Activated naive CD4-positive, alpha-beta T cell treated with anti-CD3 and anti-CD28 coated beads, Interleukin-2, amount 50 U/mL, for 16 hours (primary cell): ENCODE measurements around the gene HS3ST3A1.

Source experiments
- DNase-seq: peaks from one replicate; pipeline ENCODE4 v3.0.0-alpha.2; 2020

HS3ST3A1 gene

GRCh38 chr17:13601776-13602551 lies at the start of gene HS3ST3A1:
TSS of gene HS3ST3A1 (minus strand) at chr17:13601929. CDS start at chr17:13601129, 800 bp downstream.
- peak; percentile 12 for DNase-seq

GRCh38 chr17:13650096-13650675 lies 48.5 kb upstream of the HS3ST3A1 start:
- DNase-seq = no peak

GRCh38 chr17:13647543-13648021 lies 45.9 kb upstream of the HS3ST3A1 start:
- no peak for DNase-seq

- DNase-seq = no peak
Observed at GRCh38 chr17:13646969-13647542, 45.3 kb upstream of the HS3ST3A1 start.

GRCh38 chr17:13646411-13646810 lies 44.7 kb upstream of the HS3ST3A1 start:
- DNase-seq = no peak

GRCh38 chr17:13643180-13643579 lies 41.5 kb upstream of the HS3ST3A1 start:
- no peak for DNase-seq

- DNase-seq = no peak
Observed at GRCh38 chr17:13642188-13642587, 40.5 kb upstream of the HS3ST3A1 start.

GRCh38 chr17:13640551-13640950 lies 38.8 kb upstream of the HS3ST3A1 start:
- DNase-seq = no peak

- DNase-seq = no peak
Observed at GRCh38 chr17:13638855-13639458, 37.2 kb upstream of the HS3ST3A1 start.

GRCh38 chr17:13636951-13637350 lies 35.2 kb upstream of the HS3ST3A1 start:
- DNase-seq = no peak

- DNase-seq = no peak
Observed at GRCh38 chr17:13635951-13636350, 34.2 kb upstream of the HS3ST3A1 start.

- no peak for DNase-seq
Observed at GRCh38 chr17:13634021-13634420, 32.3 kb upstream of the HS3ST3A1 start.

GRCh38 chr17:13631529-13631928 lies 29.8 kb upstream of the HS3ST3A1 start:
- DNase-seq = no peak

- DNase-seq = no peak
Observed at GRCh38 chr17:13626703-13627102, 25.0 kb upstream of the HS3ST3A1 start.

GRCh38 chr17:13619462-13619861 lies 17.7 kb upstream of the HS3ST3A1 start:
- DNase-seq = no peak

GRCh38 chr17:13616031-13616430 lies 14.3 kb upstream of the HS3ST3A1 start:
- no peak for DNase-seq

- no peak for DNase-seq
Observed at GRCh38 chr17:13609941-13610340, 8.2 kb upstream of the HS3ST3A1 start.

GRCh38 chr17:13601322-13601775 lies 380 bp downstream of the HS3ST3A1 start:
- no peak for DNase-seq

GRCh38 chr17:13600475-13601321 lies 1.0 kb downstream of the HS3ST3A1 start:
- DNase-seq = no peak

GRCh38 chr17:13599864-13600263 lies 1.9 kb downstream of the HS3ST3A1 start:
- DNase-seq = no peak

GRCh38 chr17:13599168-13599577 lies 2.6 kb downstream of the HS3ST3A1 start:
- DNase-seq = no peak

GRCh38 chr17:13598353-13599167 lies 3.2 kb downstream of the HS3ST3A1 start:
- no peak for DNase-seq
